HG02642 (cell line): ENCODE measurements around the gene DENND1A.

Experiments used
- ATAC-seq: cut with Tn5 transposase; IDR thresholded peaks from one replicate; pipeline ENCODE4 v1.9.1; 2021; ENCODE audit warnings: mild to moderate bottlenecking; ENCODE audit not compliant: unreplicated experiment, poor library complexity

Gene DENND1A

GRCh38 chr9:123604861-123605260 lies 325.1 kb downstream of the DENND1A start:
- ATAC-seq: no peak

- no peak for ATAC-seq
Observed at GRCh38 chr9:123601828-123602227, 328.1 kb downstream of the DENND1A start.

DNA sequence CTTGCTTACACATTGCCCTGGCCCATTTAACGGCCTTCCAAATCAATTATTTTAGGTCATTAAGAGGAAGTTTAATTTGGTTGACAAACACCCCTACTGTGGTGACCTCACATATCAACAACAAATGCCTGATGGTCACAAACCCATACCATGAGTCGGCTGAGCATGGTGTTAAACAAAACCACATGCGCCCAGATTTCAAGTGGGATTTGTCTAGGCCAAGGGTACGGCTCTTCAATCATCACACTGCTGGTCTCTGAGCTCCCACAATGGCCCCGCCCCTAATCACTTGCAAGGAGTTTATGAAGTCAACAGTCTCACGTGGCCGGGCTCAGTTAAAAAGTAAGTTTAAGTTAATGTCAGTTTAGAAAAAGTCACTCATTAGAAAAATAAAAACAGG lies 330.1 kb downstream of the DENND1A start:
- no peak for ATAC-seq

DNA sequence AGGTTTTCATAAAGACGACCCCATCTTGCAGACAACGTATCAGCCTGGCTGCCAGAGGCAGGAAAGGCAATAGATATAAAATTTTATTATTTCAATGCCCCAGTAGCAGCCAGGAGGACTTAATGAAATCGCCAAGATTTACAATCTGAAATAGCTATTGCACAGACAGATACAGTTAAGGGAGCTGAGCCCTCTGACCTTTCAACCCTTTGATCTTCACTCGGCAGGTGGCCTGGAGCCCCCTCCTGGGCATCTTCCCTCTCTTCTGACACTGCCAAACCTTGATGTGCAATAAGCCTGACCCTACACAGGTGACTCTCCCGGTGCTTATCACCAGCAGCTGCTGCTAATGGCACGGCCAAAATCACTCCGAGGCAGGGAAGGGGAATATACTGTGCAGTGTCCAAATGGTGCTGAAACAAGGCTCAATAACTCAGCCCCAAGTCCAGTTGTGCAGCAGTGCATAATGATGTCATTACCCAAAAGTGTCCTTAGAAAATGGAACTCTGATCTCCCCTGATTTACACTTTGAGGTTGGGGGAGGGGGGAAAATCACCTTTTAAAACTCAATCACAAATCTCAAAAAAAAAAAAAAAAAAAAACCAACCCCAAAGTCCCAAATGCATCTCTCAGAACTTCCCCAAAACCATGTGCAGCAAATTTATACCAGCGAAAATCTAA lies 331.9 kb downstream of the DENND1A start:
- no peak for ATAC-seq

- no peak for ATAC-seq
Observed at GRCh38 chr9:123597048-123597447, 332.9 kb downstream of the DENND1A start.

GRCh38 chr9:123591283-123591682 lies 338.6 kb downstream of the DENND1A start:
- ATAC-seq: no peak

GRCh38 chr9:123590499-123590898 lies 339.4 kb downstream of the DENND1A start:
- ATAC-seq: no peak

DNA sequence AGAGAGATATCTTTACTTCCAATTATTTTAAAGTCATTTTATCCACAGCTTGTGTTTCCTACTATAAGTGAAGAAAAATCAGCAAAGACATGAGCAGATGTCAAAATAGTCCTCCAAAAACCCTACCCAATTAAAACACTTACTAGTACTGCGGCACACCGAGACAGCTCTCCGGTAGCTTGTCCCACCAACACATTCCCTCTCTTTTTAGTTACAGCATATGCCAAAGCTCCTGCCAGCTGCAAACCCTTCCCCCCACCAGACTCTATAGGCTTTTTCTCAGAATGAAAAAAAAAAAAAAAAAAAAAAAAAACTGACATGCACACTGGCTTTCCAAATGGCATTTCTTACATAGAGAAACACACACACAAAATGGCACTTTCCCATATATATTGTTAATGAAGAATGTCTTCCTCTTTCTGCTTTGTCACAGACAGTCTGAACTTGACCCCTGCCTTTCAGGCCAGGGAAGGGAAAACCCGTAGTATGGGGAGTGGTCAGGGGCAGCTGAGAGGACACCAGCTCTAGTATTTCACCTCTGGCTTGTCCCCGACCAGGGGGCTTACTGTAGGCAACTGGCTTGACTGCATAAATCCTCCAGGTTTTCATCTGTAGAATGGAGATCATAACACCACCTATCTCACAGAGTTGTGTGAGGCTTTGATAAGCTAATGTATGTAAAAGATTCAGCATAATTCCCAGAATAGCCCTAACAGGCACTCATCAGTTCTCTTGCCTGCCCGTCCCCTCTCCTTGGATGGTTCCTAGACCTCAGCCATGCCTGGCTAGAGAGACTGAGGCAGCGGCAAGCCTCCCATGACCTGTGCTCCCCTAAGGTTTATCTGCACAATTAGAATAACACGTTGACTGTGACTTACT lies 340.3 kb downstream of the DENND1A start:
- no peak for ATAC-seq

- ATAC-seq: no peak
Observed at GRCh38 chr9:123586275-123586674, 343.7 kb downstream of the DENND1A start.

GRCh38 chr9:123584202-123585176 lies 345.4 kb downstream of the DENND1A start:
- ATAC-seq: no peak

- ATAC-seq: no peak
Observed at GRCh38 chr9:123583646-123584045, 346.3 kb downstream of the DENND1A start.

DNA sequence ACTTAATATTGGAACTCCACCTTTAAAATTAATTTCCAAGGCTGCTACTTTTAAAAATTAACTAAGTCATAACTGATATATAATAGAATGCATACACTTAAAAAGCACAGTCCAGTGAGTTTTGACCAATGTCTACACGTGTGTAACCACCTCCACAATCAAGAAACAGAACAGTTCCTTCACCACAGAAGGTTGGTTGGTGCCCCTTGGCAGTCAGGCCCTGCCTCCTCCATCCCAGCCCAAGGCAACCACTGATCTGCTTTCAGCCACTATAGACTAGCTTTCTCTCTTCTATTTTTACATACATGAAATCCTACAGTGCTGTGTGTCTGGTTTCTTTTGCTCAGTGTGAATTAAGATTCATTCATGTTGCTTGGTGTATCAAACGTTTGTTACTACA lies 358.7 kb downstream of the DENND1A start:
- ATAC-seq: no peak

DNA sequence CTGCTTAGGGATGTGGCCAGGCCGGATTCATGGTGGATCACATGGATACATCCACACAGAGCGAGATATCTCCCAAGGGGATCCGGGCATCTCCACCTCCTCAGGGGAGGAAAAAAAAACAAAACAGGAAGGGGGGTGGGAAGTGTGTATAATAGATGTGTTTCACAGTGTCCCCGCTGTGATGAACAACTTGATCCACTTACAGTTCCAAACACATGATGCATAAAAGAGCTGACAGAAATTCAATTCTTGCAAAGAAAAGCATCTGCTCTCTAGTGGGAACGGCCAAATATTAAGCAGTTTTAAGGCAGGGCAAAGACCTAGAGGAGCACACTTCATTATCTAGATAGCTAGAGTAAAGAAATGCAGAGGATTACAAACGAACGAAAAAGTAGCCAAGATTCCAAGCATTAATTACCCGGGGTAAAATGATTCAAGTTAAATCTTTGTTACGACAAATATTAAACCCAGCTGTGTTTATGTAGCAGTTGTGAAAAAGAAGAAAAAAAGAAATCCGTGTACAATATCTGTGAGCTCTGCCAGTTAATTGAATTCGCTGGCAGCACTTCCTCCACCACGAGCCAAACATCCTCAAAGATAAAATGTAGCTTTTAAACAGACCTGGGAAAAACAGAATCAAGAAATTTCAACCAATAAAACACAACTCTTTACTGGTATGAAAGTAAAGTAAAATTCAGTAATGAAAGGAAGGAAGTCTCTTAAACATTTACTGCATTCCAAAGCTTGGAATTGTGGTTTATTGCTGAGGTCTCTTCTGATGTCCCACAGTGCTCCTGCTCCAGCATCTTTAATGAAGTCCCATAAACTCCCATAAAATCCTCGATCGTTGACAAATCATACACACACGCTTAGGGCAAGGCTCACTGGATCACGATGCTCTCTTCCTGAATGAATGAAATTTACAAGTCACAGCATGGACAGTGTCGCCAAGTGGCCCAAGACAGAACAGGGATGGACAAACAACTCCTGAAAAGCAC lies 360.9 kb downstream of the DENND1A start:
- no peak for ATAC-seq

- no peak for ATAC-seq
Observed at GRCh38 chr9:123567013-123567412, 362.9 kb downstream of the DENND1A start.

DNA sequence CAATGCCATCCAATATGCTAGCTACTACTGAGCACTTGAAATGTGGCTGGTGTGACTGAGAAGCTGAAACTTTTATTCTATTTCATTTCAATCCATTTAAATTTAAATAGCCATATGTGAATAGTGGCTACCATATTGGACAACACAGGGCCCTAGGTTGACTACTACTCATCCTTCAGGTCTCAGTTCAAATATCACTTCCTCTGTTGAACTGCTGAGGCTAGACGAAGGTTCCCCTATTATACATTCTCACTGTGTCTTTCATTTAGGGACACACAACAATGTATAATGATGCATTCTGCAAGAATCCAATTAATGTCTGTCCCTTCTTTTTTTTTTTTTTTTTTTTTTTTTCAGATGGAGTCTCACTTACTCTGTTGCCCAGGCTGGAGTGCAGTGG lies 365.3 kb downstream of the DENND1A start:
- ATAC-seq: no peak

DNA sequence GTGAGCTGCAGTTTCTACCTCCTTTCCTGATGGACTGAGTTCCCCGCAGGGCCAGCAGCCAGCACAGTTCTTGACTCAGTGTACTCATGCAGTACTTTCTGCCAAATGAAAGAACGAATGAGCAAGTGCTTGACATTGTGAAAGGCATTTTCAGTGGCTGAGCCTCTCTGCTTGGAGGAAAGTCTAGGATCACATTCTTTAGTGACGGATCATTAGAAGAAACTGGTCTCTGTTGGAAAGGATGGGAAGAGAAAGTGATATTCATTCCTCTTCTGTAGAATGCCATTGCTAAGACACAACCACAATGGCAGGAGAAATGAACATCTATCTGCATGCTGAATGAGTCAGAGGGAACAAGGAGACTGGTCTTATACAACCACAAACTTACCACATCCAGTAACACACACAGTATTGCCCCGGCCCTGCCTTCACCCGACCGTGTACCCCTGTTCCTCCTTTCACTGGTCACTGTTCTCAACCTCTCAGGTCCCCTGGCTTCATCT lies 367.0 kb downstream of the DENND1A start:
- ATAC-seq: peak; percentile 69

GRCh38 chr9:123561046-123561445 lies 368.9 kb downstream of the DENND1A start:
- no peak for ATAC-seq

DNA sequence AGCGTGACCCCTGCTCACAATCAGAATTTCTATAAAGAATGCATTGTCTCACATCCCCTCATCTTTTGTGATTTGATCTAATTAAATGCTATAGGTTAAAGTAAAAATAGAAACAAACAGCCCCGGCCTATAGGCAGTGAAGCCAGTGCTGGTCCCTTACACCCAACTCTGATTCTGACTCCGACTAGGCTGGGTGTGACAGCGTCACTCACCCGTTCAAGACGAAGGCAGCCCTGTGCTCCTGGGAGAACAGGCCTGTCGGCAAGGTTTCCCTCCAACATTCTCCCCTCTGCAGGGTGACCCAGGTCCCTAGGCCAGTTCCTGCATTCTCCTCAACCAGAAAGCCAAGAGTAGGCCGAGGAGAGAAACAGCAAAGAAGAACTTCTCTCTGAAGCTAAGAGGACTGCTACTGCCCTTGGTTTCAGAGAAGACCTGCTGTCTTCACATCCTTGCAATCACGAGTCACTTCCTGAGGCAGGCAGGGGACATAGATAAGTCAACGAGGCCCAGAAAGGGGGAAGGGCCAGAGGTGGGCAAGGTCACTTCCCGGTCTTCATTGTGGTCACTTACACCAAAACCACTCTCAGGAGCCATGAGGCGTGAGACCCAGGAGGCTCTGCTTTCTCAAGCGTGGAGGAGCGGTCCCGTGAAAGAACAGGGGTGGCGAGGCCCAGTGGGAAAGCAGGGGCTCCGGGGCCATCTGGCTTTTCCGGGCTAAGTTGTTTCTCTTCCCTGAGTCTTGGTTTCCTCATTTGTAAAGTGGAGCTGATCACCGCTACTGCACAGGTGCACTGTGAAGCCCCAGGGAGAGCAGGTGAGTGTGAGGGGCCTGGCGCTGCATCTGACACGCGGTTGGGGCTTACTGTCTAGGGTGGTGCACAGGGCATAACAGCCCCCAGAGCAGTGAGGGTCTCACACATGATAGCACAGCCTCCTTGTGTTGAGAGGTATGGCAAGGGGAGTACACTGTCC lies 373.2 kb downstream of the DENND1A start:
- ATAC-seq: no peak
